Kidney (tissue), 14 donors: Measurements from ENCODE around the gene DNAI7. TPM values are rescaled to one million over a fixed set of nuclear protein-coding genes. Genes with fewer than 3 reads are reported as not detected.

Source experiments
- DNase-seq, 5 donors: peaks; one replicate each; pipeline ENCODE4 v3.0.0-alpha.2; 2013 to 2020
- FAIRE-seq: peaks from 2 replicates; lab custom pipeline; 2012; peaks lifted over from hg19 to GRCh38; lab: Jason Lieb, UNC
- H3K27ac ChIP-seq, 2 donors: one replicate each; pipeline ENCODE4 v1.7.0; 2013; ENCODE audit warnings: low read depth in 2 of 2, low read length in 2 of 2, inconsistent platforms in 1 of 2
- H3K27me3 ChIP-seq: one replicate; pipeline ENCODE4 v1.7.1; 2013; ENCODE audit warnings: low read length, inconsistent platforms; ENCODE audit not compliant: control insufficient read depth, insufficient read depth
- H3K36me3 ChIP-seq, 3 donors: one replicate each; pipeline versions ENCODE4 v1.7.0 to v1.7.1; 2013; ENCODE audit warnings: low read length in 3 of 3, control low read depth in 1 of 3, inconsistent platforms in 1 of 3; ENCODE audit not compliant: insufficient read depth in 3 of 3, control insufficient read depth in 2 of 3
- H3K4me1 ChIP-seq, 3 donors: one replicate each; pipeline versions ENCODE4 v1.7.0 to v1.7.1; 2013; ENCODE audit warnings: low read length in 3 of 3, inconsistent platforms in 1 of 3, low read depth in 1 of 3; ENCODE audit not compliant: control insufficient read depth in 2 of 3, insufficient read depth in 2 of 3
- H3K4me3 ChIP-seq, 3 donors: one replicate each; pipeline versions ENCODE4 v1.7.0 to v1.8.1; 2013; ENCODE audit warnings: low read length in 3 of 3, control low read depth in 1 of 3, inconsistent platforms in 1 of 3
- H3K9ac ChIP-seq, 3 donors: one replicate each; pipeline versions ENCODE4 v1.7.0 to v1.7.1; 2013; ENCODE audit warnings: low read length in 3 of 3, control low read depth in 1 of 3, inconsistent platforms in 1 of 3
- H3K9me3 ChIP-seq, 3 donors: one replicate each; pipeline versions ENCODE4 v1.7.0 to v1.7.1; 2013; ENCODE audit warnings: low read length in 3 of 3, control low read depth in 1 of 3, inconsistent platforms in 1 of 3; ENCODE audit not compliant: control insufficient read depth in 2 of 3, insufficient read depth in 1 of 3
- CTCF ChIP-seq: IDR thresholded peaks from 3 replicates; pipeline ENCODE4 v1.5.1; 2012; ENCODE audit warnings: mild to moderate bottlenecking, moderate library complexity, borderline replicate concordance; ENCODE audit not compliant: insufficient read depth; ENCODE audit errors: extremely low read depth
- intact Hi-C: fragments of 100-400 bp; cut with DNase I; formaldehyde crosslinking; loops from one replicate; pipeline ENCODE4 v1.11.1; 2022
- polyA plus RNA-seq: library from polyadenylated mRNA; stranded (reverse); fragments of 350-450 nt; fragmentation: Illumina TruSeq; extraction: RNeasy Lipid Tissue Mini Kit (QIAGEN cat#74804); gene quantifications from one replicate; pipeline ENCODE4 v1.2.3, GENCODE V29; 2014; ENCODE audit warnings: low read depth, low replicate concordance; ENCODE audit not compliant: insufficient read depth
- total RNA-seq: library from RNA; stranded (reverse); fragmentation: NEBNext Ultra II Directional; extraction: Animal tissue kit (Norgen Biotek cat#: 25700); gene quantifications from one replicate; pipeline ENCODE4 v1.2.1, GENCODE V29; 2021
- donor health status: control.
- donor health status: control.
- donor health status: control.
- donor health status: control.
- donor health status: control.
- donor health status: DM: yes; HTN: yes; CAD: no.
- donor health status: Normal renal cell carcinoma (clear cell type).

The DNAI7 gene
- total and polyA plus RNA-seq, 2 donors from 2014 or later: 3.0 to 5.3 TPM

- no peaks in the 10 kb centered on the region for H3K4me1 ChIP-seq
- no peak overlapping the region for H3K27ac ChIP-seq
- intact Hi-C loops: loop anchor here (5.0 kb wide), 1 partner anchor 134 kb away; no protein-coding TSS in a partner anchor
- no peaks in the 10 kb centered on the region for H3K36me3 ChIP-seq
- no peaks in the 10 kb centered on the region for H3K9me3 ChIP-seq
- H3K9ac ChIP-seq: no peak overlapping the region
- DNase-seq (no peak), FAIRE-seq (no peak)
- no peak for TF ChIP-seq CTCF
- H3K27me3 ChIP-seq: no peaks in the 10 kb centered on the region
- no peak overlapping the region for H3K4me3 ChIP-seq
Observed at GRCh38 chr12:25126746-25127145, 68.2 kb downstream of the DNAI7 start.

DNA sequence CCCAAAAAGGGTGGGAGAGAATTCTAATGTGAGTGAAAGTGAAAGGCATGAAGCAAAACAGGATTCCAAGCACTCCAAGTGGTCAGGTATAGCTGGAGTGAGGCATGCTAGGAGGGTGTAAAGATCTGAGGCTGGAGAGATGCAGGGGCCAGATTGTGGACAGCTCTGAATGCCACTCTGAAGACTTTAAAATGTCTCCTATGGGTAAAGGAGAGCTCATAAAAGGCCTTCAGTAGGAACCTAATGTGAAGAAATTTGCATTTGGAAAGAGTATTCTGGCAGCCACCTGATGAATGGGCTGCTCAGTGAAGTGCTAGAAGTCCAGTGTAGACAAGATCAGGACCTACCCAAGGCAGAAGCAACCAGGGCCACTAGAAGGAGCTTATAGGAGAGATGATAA is 68.9 kb downstream of the DNAI7 start:
- no peaks in the 10 kb centered on the region for H3K27me3 ChIP-seq
- no peak overlapping the region for H3K27ac ChIP-seq
- H3K9ac ChIP-seq: no peak overlapping the region
- FAIRE-seq: no peak
- no peaks in the 10 kb centered on the region for H3K4me1 ChIP-seq
- H3K36me3 ChIP-seq: no peaks in the 10 kb centered on the region
- no peak overlapping the region for H3K4me3 ChIP-seq
- intact Hi-C loops: loop anchor here (5.0 kb wide), 1 partner anchor 134 kb away; no protein-coding TSS in a partner anchor
- TF ChIP-seq CTCF: no peak
- no peaks in the 10 kb centered on the region for H3K9me3 ChIP-seq
- DNase-seq: no peak

DNA sequence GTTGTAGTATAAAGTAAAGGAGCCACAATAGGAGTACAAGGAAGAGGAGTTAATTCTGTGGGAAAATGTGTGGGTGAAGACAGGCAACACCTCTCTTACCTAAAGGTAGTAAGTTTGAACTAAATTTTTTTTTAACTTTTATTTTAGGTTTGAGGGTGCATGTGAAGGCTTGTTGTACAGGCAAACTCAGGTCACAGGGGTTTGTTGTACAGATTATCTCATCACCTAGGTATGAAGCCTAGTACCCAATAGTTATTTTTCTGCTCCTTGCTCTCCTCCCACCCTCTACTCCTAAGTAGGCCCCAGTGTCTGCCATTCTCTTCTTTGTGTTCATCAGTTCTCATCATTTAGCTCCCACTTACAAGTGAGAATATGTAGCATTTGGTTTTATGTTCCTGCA is 70.5 kb downstream of the DNAI7 start:
- no peaks in the 10 kb centered on the region for H3K36me3 ChIP-seq
- H3K9ac ChIP-seq: no peak overlapping the region
- no peak overlapping the region for H3K27ac ChIP-seq
- intact Hi-C loops: no loop called here
- H3K4me1 ChIP-seq: no peaks in the 10 kb centered on the region
- no peak for DNase-seq
- no peaks in the 10 kb centered on the region for H3K27me3 ChIP-seq
- H3K4me3 ChIP-seq: no peak overlapping the region
- H3K9me3 ChIP-seq: no peaks in the 10 kb centered on the region
- no peak for TF ChIP-seq CTCF
- no peak for FAIRE-seq

DNA sequence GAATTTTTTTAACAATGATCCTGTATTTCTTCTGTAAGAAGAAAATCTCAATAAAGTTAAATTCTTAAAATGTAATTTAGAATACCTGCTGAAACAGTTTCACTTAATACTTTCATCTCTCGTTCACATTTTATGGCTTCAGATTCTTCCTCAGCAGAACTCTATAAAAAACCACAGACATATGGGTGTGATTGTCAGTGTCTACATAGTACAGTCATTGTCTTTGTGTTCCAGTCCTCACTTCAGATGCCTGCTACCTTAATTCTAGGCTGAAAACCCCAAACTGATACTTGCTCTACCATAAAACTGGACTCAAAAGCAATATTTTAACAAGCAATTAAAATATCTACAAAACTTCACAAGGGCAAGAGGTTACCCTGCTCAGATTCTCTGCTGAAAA is 71.8 kb downstream of the DNAI7 start:
- H3K4me1 ChIP-seq: no peaks in the 10 kb centered on the region
- intact Hi-C loops: no loop called here
- H3K36me3 ChIP-seq: no peaks in the 10 kb centered on the region
- DNase-seq (no peak), FAIRE-seq (no peak)
- TF ChIP-seq CTCF: no peak
- H3K9me3 ChIP-seq: no peaks in the 10 kb centered on the region
- no peak overlapping the region for H3K27ac ChIP-seq
- H3K9ac ChIP-seq: no peak overlapping the region
- no peaks in the 10 kb centered on the region for H3K27me3 ChIP-seq
- no peak overlapping the region for H3K4me3 ChIP-seq
